HCT116 (cell line): Measurements from ENCODE around the gene NEMP2. TPM values are rescaled to one million over a fixed set of nuclear protein-coding genes. Genes with fewer than 3 reads are reported as not detected.

Experiments used
- ATAC-seq: fragments of 200-7000 bp; cut with Tn5 transposase; 2 replicates; pipeline ENCODE4 v1.9.1; 2020; ENCODE audit warnings: mild to moderate bottlenecking, moderate library complexity
- BruUV-seq: library from RNA; stranded (reverse); fragments of 400-500 nt; replicated peaks from 2 replicates; lab custom pipeline; 2021; lab: Mats Ljungman, UMichigan
- CTCF ChIA-PET: fragments of 300-600 bp; sonication (Branson Sonifier 250); formaldehyde crosslinking; loops from one replicate; lab custom pipeline; 2021; ENCODE audit warnings: antibody characterized with exemption; lab: Charles Lee
- POLR2A ChIA-PET: fragments of 300-600, 350-600 bp; sonication (Branson Sonifier 250); formaldehyde crosslinking; loops from one replicate; lab custom pipeline; 2021; ENCODE audit warnings: antibody characterized with exemption; lab: Charles Lee
- RAD21 ChIA-PET, 2 experiments: fragments of 300-600 bp; sonication (Branson Sonifier 250); formaldehyde crosslinking; loops; one replicate each; lab custom pipeline; 2023; ENCODE audit warnings: low total read pairs in 2 of 2; ENCODE audit not compliant: uncharacterized antibody in 2 of 2, unreplicated experiment in 2 of 2, low non-redundant PET in 1 of 2; lab: Charles Lee
- DNase-seq: peaks from one replicate; pipeline ENCODE4 v3.0.0-alpha.2; 2010; ENCODE audit warnings: low read depth, low spot score
- H2AFZ ChIP-seq: fragments of 200-600 bp; shearing (Covaris generic), sonication (generic); 2 replicates; pipeline ENCODE4 v1.6.1; 2017; ENCODE audit warnings: low read depth, mixed run types, mixed read lengths, antibody characterized with exemption, low read length; ENCODE audit not compliant: poor library complexity, severe bottlenecking
- H3K27ac ChIP-seq: 2 replicates; pipeline ENCODE4 v1.5.1; 2012; ENCODE audit warnings: low read depth, low read length
- H3K27me3 ChIP-seq: fragments of 200-600 bp; sonication (generic); 2 replicates; pipeline ENCODE4 v1.6.1; 2016; ENCODE audit warnings: mixed run types, low read length, mixed read lengths; ENCODE audit not compliant: insufficient read depth
- H3K36me3 ChIP-seq, 2 experiments: fragments of 200-500 bp in 1 of 2; fragments of 200-600 bp in 1 of 2; sonication (Bioruptor generic) in 1 of 2; sonication (generic) in 1 of 2; 2 replicates each; pipeline versions ENCODE4 v1.5.1 to v1.6.1; 2014 to 2016; ENCODE audit warnings: low read length in 2 of 2, inconsistent platforms in 1 of 2, mixed read lengths in 1 of 2, mixed run types in 1 of 2; ENCODE audit not compliant: insufficient read depth in 2 of 2, control insufficient read depth in 1 of 2
- H3K4me1 ChIP-seq, 2 experiments: fragments of 200-600 bp in 1 of 2; sonication (generic) in 1 of 2; 2 replicates each; pipeline versions ENCODE4 v1.5.1 to v1.6.1; 2012 to 2017; ENCODE audit warnings: low read length in 2 of 2, inconsistent platforms in 1 of 2, mild to moderate bottlenecking in 1 of 2, mixed read lengths in 1 of 2, mixed run types in 1 of 2, moderate library complexity in 1 of 2; ENCODE audit not compliant: insufficient read depth in 2 of 2, control insufficient read depth in 1 of 2
- H3K4me2 ChIP-seq: fragments of 200-600 bp; sonication (generic); 2 replicates; pipeline ENCODE4 v1.6.1; 2017; ENCODE audit warnings: mixed run types, low read length, mixed read lengths
- H3K4me3 ChIP-seq, 2 experiments: fragments of 200-600 bp in 1 of 2; sonication (generic) in 1 of 2; replicated peaks in 1 of 2; 2 replicates each; pipeline ENCODE4 v1.5.1; 2011 to 2016; ENCODE audit warnings: low read length in 2 of 2, control low read depth in 1 of 2, low read depth in 1 of 2, mild to moderate bottlenecking in 1 of 2, mixed read lengths in 1 of 2, mixed run types in 1 of 2
- H3K79me2 ChIP-seq: fragments of 200-600 bp; sonication (generic); 2 replicates; pipeline ENCODE4 v1.6.1; 2017; ENCODE audit warnings: mild to moderate bottlenecking, mixed run types, low read length, moderate library complexity, mixed read lengths; ENCODE audit not compliant: insufficient read depth
- H3K9ac ChIP-seq: fragments of 200-600 bp; sonication (generic); 2 replicates; pipeline ENCODE4 v1.6.1; 2016; ENCODE audit warnings: low read length, mixed read lengths
- H3K9me2 ChIP-seq: fragments of 200-600 bp; sonication (generic), shearing (Covaris generic); 2 replicates; pipeline ENCODE4 v1.6.1; 2017; ENCODE audit warnings: mixed run types, mild to moderate bottlenecking, moderate library complexity; ENCODE audit not compliant: insufficient read depth
- H3K9me3 ChIP-seq, 2 experiments: fragments of 200-500 bp in 1 of 2; fragments of 200-600 bp in 1 of 2; sonication (Bioruptor generic) in 1 of 2; sonication (generic) in 1 of 2; 2 replicates each; pipeline ENCODE4 v1.6.1; 2014 to 2017; ENCODE audit warnings: low read length in 2 of 2, mixed read lengths in 2 of 2, inconsistent platforms in 1 of 2, low read depth in 1 of 2, mild to moderate bottlenecking in 1 of 2, mixed run types in 1 of 2, moderate library complexity in 1 of 2; ENCODE audit not compliant: control insufficient read depth in 1 of 2, insufficient read depth in 1 of 2
- H4K20me1 ChIP-seq: fragments of 200-600 bp; sonication (generic), shearing (Covaris generic); 2 replicates; pipeline ENCODE4 v1.6.1; 2017; ENCODE audit warnings: mixed run types, mild to moderate bottlenecking, moderate library complexity; ENCODE audit not compliant: insufficient read depth
- ATF3 ChIP-seq: IDR thresholded peaks from 2 replicates; pipeline ENCODE4 v1.6.1; 2012
- CEBPB ChIP-seq: IDR thresholded peaks from 2 replicates; pipeline ENCODE4 v1.6.1; 2012; ENCODE audit warnings: low read depth
- EGR1 ChIP-seq: IDR thresholded peaks from 2 replicates; pipeline ENCODE4 v1.6.1; 2012; ENCODE audit warnings: low read depth
- ELF1 ChIP-seq: IDR thresholded peaks from 2 replicates; pipeline ENCODE4 v1.6.1; 2012; ENCODE audit warnings: low read depth, borderline replicate concordance
- EZH2 ChIP-seq: fragments of 200-600 bp; sonication (generic); IDR thresholded peaks from 2 replicates; pipeline ENCODE4 v1.6.1; 2017; ENCODE audit warnings: antibody characterized with exemption, mixed run types
- EZH2phosphoT487 ChIP-seq: fragments of 200-600 bp; IDR thresholded peaks from 2 replicates; pipeline ENCODE4 v1.6.1; 2018; ENCODE audit warnings: antibody characterized with exemption, borderline replicate concordance
- FOSL1 ChIP-seq: IDR thresholded peaks from 2 replicates; pipeline ENCODE4 v1.6.1; 2012; ENCODE audit warnings: low read depth
- JUND ChIP-seq: IDR thresholded peaks from 2 replicates; pipeline ENCODE4 v1.6.1; 2012
- MAX ChIP-seq: IDR thresholded peaks from 2 replicates; pipeline ENCODE4 v1.6.1; 2012
- POLR2A ChIP-seq: IDR thresholded peaks from 2 replicates; pipeline ENCODE4 v1.7.0; 2011; ENCODE audit warnings: borderline replicate concordance; ENCODE audit not compliant: insufficient read depth, insufficient read length; ENCODE audit errors: extremely low read depth
- RAD21 ChIP-seq: IDR thresholded peaks from 2 replicates; pipeline ENCODE4 v1.6.1; 2012; ENCODE audit warnings: low read depth, mild to moderate bottlenecking
- TCF7L2 ChIP-seq: IDR thresholded peaks from 2 replicates; pipeline ENCODE4 v1.7.0; 2011; ENCODE audit warnings: borderline replicate concordance, inconsistent platforms; ENCODE audit not compliant: insufficient read depth, insufficient read length; ENCODE audit errors: extremely low read depth
- ZFX ChIP-seq: fragments of 450-650 bp; IDR thresholded peaks from 2 replicates; pipeline ENCODE4 v1.6.1; 2017
- ZNF274 ChIP-seq: fragments of 200-500 bp; sonication (Bioruptor generic); IDR thresholded peaks from 2 replicates; pipeline ENCODE4 v1.6.1; 2014; ENCODE audit warnings: mild to moderate bottlenecking, low read depth, low read length, inconsistent platforms
- intact Hi-C: fragments of 100-400 bp; cut with micrococcal nuclease; formaldehyde crosslinking; loops from 2 replicates; pipeline ENCODE4 v1.10.0; 2022
- total RNA-seq: library from RNA; stranded (reverse); gene quantifications from one replicate; pipeline ENCODE4 v1.2.1, GENCODE V29; 2021; ENCODE audit not compliant: unreplicated experiment

The NEMP2 gene
- total RNA-seq, 1 experiment from 2014 or later = 8.6 TPM

DNA sequence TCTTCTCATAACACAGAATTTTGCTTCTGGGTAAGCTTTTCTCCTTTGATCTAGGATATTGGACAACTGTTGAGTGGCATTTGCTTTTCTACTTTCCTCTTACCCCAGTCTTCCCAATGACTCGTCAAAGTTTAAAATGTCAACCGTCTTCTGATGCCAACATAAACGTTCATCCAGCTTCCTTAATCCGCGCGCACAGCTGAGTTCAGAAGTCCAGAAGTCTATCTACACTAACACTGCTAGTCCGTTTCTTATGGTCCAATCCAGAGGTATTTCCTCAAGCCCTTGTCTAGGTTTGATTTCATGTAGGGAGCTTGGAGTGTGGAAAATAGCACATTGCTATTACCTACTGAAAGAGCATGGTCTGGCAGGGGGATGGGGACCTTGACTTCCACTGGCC, 77.7 kb downstream of the NEMP2 start:
- RAD21 ChIA-PET = no interaction called here
- no TSS peak for BruUV-seq

DNA sequence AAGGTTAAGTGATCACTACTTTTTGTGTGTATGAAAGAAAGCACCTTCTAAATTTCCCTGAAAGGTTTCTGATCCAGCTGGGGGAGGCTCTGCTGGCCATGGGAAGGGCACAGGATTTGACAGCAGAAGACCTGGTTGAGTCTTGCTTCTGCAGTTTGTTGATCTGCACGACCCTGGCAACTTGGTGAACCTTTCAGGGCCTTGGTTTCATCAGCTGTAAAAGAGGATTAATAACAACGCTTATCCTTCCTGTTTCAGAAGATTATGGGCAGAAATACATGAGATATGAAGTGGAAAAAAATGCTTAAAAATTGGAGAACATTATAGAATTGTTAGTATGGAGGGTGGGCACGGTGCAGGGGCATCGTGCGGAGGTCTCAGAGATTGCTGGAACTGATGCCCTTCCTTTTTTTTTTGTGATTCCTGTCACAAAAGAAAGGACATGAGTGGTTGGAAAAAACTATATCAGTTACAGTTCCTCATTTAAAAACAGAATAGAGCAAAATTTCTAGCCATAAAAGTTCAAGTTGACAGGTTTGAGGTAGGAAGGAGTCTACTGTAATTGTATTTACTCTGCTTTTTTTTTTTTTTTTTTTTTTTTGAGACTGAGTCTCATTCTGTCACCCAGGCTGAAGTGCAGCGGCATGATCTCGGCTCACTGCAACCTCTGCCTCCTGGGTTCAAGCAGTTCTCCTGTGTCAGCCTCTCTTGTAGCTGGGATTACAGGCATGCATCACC, 79.0 kb downstream of the NEMP2 start:
- RAD21 ChIA-PET = no interaction called here
- DNase-seq = no peak
- H3K27me3 ChIP-seq = no peaks in the 10 kb centered on the region
- TF ChIP-seq JUND (no peak), MAX (no peak), ZFX (no peak), CEBPB (no peak), EGR1 (no peak), EZH2phosphoT487 (no peak), POLR2A (no peak), ELF1 (no peak)
- TF ChIP-seq, all 23 proteins: peak for 0
- BruUV-seq = no TSS peak
- intact Hi-C loops = no loop called here
- peaks cover 0 to 9% of the 10 kb centered on the region in 2 experiments; a peak in 2 of 4 replicates for H3K4me1 ChIP-seq
- no peaks in the 10 kb centered on the region for H3K9me2 ChIP-seq
- POLR2A ChIA-PET = no interaction called here
- H3K79me2 ChIP-seq = no peaks in the 10 kb centered on the region
- no peaks in the 10 kb centered on the region for H4K20me1 ChIP-seq
- no peaks in the 10 kb centered on the region for H3K9me3 ChIP-seq
- no peak overlapping the region for H3K27ac ChIP-seq
- H3K9ac ChIP-seq = no peak overlapping the region
- ATAC-seq = no peak
- H2AFZ ChIP-seq = no peak overlapping the region
- CTCF ChIA-PET = no interaction called here
- no peak overlapping the region for H3K4me2 ChIP-seq
- H3K4me3 ChIP-seq = no peak overlapping the region
- H3K36me3 ChIP-seq = no peaks in the 10 kb centered on the region

More for the DNA sequence above, 77.7 kb downstream of the NEMP2 start:
- Histone ChIP-seq H3K4me2 (no peak overlapping the region), H3K4me1 (peaks cover 0 to 9% of the 10 kb centered on the region in 2 experiments; a peak in 2 of 4 replicates), H3K27me3 (no peaks in the 10 kb centered on the region), H3K4me3 (no peak overlapping the region), H4K20me1 (no peaks in the 10 kb centered on the region), H3K36me3 (no peaks in the 10 kb centered on the region), H2AFZ (no peak overlapping the region), H3K27ac (no peak overlapping the region), H3K9me2 (no peaks in the 10 kb centered on the region), H3K79me2 (no peaks in the 10 kb centered on the region), H3K9me3 (no peaks in the 10 kb centered on the region), H3K9ac (no peak overlapping the region)
- intact Hi-C loops = no loop called here
- ChIA-PET POLR2A (no interaction called here), CTCF (no interaction called here)
- DNase-seq = no peak
- no peak for TF ChIP-seq MAX
- no peak for TF ChIP-seq FOSL1
- no peak for TF ChIP-seq TCF7L2
- no peak for TF ChIP-seq ZNF274
- TF ChIP-seq EZH2 = no peak
- TF ChIP-seq RAD21 = no peak
- TF ChIP-seq POLR2A = no peak
- no peak for TF ChIP-seq ATF3
- ATAC-seq = no peak
